HT1080 (cell line): ENCODE results near the gene AFF3. TPM values are rescaled to one million over a fixed set of nuclear protein-coding genes. Genes with fewer than 3 reads are reported as not detected.
"Not testable (repeated sequence)": the region's sequence is repeated elsewhere in the genome, so short reads cannot be mapped to it uniquely, and the experiment has no call there.

Source experiments
- DNase-seq: peaks from one replicate; pipeline ENCODE4 v3.0.0-alpha.2; 2015; ENCODE audit warnings: low read depth
- total RNA-seq: library from RNA; depleted of rRNA; stranded (reverse); fragments of >200 nt; shearing (Covaris generic); gene quantifications from 2 replicates; pipeline ENCODE4 v1.2.3, GENCODE V29; 2014

AFF3 gene
- total RNA-seq, 1 experiment from 2014 or later, result 9.3 TPM

DNA sequence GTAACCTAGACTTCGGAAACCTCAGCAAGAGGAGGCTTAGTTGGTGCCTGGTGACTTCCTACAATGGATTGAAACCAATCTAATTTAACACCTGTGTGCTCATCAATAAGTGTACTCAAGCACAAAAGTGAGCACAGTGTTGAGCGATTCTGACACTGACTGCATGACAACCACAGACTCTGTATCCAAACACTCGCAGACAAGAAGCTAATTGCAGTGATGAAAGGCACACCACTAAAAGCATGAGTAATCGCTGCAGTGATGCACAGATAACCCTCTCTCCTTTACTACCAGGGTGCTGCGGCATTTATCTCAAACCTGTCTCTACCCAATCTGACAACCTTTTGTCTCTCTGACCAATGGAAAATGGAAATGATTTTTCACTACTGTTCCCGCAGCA, 168.1 kb downstream of the AFF3 start:
- peak; percentile 77 for DNase-seq

DNA sequence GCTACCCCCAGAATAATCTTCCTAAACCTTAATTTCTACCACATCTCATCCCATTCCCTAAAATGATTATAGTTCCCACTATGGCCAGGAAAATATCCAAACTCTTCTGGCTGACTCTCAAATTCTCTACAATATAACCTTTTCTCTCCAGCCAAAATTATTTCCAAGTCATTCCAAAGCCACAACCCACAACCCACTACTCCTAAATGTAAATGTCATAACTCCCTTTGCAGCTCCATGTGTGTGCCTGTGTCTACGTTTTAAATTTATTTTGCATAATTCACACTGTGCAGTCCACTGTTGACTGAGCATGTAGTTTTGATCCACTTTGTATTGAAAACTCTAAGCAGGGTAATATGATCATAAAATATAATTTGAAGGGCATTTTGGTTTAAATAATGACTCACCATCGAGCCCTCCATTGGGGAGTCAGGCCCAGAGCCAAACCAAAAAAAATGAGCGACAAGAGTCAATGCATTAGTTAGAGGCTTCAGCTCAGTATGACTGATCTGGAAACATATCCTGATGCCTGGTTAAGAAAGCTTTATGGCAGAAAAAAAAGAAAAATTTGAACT, 171.0 kb downstream of the AFF3 start:
- peak; percentile 25 for DNase-seq

DNA sequence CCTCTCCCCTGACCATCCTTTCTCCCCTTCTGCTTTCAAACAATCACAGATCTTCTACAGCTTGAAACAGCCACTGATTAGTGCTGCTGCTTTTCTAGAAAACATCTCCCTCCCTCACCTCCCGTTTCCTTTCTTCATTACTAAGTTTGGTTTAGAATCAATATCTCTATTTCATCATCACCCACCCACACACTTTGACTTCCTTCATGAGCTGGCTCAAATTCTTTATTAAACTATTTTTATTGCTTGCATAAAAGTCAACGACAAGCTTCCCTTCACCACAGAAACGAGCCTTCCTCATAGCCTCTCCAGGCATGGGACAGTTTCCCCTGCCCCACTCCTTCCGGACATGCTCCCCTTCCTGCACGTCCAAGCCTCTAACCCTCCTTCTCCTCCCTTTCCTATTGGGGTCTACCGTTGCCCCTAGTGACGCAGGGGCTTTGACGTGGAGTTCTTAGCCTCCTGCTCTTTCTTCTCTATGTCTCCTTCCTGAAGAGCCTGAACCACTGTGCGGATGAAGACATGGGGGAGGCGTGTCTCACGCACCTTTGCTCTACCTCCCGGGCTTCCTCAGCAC, 172.0 kb downstream of the AFF3 start:
- no peak for DNase-seq

DNA sequence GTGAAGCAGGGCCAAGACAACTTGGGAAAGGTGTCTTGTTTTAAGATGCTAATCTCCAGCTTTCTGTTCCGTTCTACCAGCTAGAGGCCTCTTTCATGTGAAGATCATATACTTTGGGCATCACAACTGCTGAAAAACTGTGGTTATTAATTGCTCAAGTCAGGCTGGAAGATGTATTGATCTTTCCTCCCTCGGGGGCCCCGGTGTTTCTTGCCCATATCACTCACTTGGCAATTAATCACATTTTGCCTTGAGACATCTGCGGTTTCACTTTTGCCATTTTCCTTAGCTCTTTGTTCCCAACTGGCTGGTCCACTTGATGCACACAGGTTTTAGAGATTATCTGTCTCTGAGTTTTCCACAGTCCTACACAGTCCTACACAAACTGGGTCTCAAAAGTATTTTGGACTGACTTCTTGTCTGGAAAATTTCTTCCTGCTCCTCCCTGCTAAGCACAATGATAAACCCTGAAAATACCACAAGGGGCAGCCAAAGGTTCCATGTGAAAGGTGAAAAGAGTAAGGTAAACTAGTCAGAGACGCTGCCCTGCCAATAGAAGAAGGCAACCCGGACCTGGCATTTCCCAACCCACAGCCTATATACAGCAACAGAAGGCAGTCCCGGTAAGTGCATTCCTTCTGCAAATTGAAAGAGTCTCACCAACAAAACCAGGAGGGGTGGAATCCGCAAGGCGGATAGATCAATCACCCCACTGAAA, 181.0 kb downstream of the AFF3 start:
- DNase-seq, result no peak

DNA sequence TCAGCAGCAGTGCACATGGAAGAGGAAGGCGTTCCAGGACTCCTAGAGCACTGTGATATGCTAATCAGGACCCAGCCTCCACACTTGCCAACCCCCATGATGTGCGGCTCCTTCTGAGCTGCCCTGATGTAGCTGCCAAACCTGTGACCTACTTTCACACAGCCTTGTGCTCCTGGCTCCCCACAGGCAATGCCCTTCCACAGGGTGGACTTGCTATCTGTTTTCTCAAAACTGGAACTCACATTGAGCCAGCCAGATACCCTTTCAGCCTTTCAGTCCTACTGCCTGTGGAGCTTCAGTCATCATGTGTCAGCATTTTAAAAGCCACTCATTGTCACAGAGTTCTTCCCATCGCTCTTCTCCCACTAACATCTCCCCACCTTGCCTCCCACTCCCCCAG, 181.6 kb downstream of the AFF3 start:
- no peak for DNase-seq

DNA sequence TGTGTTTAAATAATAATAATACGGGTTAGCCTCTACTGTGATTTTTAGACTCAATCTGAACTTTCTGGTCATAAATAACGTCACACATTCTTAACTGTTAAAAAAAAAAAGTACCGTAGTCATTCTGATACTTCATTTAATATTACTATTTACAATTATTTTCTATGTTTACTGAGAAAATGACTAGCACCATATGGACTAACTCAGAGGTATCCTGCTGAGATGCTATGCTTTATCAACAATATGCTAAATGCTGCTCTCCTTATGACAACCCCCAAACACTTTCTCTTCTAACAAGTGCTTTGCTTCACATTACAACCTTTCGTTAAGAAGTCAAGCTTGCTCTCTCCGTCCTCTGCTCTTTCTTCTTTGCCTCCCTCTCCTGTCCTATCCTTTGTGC, 182.1 kb downstream of the AFF3 start:
- no peak for DNase-seq

DNA sequence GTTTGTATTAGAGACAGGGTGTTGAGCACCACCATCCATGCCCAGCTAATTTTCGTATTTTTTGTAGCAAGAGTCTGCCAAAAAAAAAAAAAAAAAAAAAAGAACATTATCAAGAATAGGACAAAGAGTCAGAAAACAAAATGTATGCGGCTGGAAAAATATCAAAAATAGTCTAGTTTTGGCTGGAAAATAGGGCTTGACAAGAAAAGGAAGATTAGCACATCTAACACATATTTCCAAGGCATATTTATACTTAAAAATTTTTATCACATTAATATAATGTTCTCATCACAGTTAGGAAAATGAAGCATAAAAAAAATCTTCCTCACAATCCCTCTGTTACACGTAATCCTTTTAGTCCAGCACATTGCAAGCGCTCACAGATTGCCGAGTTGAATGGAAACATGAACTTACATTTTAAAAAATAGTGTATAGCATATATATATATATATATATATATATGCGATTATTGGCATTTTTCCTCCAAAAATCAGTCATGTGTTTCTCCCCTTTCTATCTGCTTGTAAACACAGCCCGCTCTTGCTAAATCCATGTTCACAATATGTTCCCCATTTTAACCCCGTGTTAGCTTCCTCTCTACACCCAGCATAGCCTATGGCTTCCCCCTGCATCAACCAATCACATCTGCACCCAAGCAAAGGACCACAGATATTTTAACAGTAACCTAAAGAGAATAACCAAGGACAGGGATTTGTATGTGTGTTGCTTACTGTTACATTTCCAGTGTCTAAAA, 183.0 kb downstream of the AFF3 start:
- no peak for DNase-seq

DNA sequence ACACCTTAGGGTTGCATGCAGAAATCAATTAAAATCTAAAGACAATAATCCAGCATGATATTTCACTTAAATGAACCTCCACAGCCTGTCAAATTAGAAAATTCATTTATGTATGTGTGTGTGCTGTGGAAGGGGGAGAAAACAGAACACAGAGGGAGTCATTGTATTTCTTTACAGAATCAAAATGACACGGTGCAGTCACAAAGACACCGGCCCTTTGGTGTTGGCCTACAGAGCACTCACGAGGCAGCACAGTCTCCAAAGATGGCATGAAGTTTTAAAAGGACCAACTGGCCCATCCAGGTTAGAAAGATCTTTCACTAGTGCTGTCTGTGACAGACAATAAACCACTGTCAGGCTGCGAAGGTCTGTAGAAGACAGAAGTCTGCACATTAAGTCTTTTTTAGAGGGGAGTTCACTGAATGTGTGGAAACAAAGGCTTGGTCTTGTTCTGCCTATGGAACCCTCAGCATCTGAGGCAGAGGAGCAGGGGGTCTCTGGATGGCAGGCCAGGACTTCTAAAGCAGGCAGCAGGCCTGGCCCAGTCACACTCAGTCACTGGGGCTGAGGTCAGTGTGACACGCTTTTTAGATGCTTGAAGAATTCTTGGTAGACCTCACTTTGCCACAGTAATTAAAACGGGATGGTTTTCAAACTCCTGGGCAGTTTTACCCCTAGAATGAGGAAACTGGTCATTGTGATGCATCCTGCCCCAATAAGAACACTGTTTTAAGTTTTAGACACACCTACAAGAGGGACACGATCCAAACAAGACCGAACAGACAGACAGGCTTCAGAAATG, 184.9 kb downstream of the AFF3 start:
- DNase-seq, result no peak

DNA sequence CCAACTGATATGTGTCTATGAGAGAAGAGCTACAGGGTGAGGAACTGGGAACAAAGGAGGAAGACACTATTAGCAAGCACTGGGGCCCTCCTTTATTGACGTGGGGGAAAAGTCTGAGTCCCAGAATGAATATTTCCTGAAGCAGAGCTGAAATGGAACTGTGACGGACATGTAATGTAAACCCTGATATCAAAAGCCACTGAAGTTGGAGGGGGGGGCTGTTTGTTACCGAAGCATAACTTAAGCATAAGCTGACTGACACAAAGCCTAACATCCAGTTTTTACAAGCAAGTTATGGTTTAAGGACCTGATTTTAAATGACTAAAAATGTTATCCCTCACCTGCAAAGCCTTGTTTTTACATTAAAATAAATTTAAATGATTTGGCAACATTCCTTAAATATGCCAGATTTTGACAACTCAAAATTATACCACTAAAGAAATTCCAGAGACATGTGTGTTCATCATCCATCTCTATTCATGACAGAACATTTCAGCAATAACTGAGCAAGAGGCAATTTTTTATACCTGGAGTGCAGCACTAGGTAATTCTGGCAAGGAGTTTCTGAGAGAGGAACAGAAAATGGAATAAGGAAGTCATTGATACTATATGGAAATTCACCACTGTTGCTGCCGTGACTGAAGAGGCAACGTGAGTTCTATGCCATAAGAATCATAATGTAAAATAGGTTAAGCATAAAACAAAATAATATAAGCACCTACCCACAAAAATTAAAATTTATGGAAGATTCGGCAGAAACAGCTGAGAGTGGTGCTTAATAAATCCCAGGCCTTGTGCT, 186.0 kb downstream of the AFF3 start:
- no peak for DNase-seq

DNA sequence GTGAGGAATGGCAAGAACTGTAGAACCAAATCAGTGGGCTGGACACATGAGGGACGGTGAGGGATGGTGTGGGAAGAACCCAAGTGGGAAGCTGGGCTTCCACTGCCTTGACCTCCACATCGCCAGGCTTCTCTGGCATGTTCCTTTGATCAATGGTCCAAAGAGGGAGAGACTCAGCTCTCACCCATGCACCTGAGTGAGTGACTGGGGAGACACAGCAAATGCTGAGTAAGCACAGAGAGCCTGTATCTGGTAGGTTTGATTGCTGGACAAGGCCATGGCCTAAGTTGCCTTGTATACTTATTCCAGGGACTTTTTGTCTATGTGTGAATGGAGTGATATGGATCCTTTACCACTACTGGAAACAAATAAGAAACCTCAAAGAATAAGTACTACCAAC, 188.6 kb downstream of the AFF3 start:
- DNase-seq, result no peak

DNA sequence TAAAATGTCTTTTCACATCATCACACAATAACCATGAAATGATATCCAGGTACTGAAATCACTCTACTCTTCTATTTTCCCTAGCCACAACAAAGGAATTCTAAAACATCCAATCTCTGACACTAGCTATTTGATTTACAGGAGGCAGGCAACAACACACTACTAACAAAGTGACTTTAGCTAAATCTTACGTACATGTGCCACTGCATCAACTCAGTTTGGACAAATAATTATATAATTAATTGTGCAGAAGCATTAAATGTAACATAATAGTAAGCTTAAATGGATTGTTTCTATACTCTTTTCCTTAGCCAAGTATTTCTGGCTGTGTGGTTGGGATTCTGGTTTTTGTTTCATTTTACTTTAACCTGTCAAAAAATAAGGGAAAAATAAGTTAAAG, 192.4 kb downstream of the AFF3 start:
- DNase-seq, result no peak

DNA sequence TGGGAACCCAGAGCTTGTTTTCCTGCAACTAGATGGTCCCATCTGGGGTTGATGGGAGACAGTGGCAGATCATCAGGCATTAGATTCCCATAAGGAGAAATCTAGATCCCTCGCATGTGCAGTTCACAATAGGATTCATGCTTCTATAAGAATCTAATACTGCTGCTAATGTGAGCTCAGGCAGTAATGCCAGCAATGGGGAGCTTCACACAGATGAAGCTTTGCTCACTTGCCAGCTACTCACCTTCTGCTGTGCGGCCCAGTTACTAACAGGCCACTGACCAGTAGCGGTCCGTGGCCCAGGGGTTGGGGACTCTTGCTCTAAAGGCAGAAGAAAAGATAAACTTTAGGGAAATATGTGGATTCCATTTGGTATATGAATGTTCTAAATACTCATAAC, 192.9 kb downstream of the AFF3 start:
- no peak for DNase-seq

DNA sequence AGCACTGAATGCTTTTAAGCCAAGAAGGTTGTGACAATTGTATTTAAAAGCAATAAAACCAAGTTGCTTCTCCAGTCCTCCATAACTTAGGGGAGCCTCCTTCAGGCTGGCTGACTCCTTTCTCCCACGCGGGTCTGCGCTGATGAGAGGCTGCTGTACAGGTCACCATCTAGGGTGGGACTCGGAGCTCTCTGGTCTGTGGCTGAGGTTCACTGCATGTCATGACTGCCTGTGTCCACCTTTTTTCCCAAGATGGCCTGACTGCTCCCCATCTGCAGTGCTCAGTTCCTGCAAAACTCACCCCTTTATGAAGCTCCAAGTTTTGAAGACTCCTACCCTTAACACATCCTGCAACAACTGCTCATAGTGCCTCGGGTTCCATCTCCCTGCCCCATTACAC, 194.4 kb downstream of the AFF3 start:
- DNase-seq, result no peak

DNA sequence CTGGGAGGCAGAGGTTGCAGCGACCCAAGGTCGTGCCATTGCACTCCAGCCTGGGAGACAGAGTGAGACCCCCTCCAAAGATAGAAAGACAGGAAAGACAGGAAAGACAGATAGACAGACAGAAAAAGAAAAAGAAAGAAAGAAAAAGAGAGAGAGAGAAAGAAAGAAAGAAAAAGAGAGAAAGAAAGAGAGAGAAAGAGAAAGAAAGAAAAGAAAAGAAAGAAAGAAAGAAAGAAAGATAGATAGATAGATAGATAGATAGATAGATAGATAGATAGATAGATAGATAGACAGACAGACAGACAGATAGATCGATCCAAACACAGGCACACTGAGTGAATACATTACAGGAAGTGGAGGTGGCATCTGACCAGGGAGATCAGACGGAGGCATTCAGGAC, 195.0 kb downstream of the AFF3 start:
- not testable (repeated sequence) for DNase-seq

DNA sequence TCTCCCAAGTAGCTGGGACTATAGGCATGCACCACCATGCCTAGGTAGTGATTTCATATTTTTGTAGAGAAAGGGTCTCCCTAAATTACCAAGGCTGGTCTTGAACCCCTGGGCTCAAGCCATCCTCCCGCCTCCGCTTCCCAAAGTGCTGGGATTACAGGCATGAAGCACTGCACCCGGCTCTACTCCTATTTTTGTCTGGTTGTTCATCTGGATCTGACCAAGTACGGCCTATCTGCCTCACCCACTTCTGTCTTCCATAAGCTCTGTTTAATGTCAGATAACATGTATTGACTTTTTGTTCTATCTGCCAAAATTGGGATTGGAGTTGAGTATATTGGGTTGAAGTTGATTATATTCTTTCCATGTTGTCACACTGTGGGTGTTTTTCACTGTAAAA, 198.4 kb downstream of the AFF3 start:
- DNase-seq, result no peak

DNA sequence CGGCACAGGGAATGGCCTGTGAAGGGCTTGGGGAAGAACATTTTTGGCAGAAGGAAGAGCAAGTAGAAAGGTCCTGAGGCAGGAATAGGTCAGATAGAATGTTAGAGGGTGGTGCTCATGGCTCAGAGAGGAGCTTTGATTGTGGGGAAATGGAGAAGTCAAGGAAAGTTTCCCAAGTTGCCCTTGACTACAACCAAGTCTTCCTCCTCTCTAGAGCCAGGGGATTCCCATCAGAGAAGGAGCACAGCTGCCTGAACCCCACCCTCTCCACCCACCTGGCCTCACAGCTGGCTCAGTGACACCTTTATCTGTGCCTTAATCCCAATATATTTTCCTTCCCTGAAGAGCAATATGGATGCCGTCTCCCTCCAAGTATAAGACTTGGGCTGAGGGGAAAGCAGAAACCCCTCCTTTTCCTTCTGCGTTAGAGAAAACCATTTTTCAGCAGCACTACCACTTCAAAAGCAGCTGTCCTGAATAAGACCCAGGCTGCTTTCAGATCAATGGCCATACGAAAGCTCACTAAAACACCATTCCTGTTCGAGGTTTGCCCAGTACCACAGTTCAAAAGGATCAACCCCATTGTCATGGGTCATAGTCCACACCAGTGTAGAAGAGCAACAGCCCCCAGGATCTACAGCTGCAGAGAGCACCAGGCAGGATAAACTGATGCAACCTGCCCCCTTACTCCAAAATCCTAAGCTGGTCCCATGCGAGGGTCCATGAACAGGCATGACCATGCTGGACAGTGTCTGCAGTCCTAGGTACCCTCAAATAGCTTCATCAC, 199.6 kb downstream of the AFF3 start:
- DNase-seq, result no peak

DNA sequence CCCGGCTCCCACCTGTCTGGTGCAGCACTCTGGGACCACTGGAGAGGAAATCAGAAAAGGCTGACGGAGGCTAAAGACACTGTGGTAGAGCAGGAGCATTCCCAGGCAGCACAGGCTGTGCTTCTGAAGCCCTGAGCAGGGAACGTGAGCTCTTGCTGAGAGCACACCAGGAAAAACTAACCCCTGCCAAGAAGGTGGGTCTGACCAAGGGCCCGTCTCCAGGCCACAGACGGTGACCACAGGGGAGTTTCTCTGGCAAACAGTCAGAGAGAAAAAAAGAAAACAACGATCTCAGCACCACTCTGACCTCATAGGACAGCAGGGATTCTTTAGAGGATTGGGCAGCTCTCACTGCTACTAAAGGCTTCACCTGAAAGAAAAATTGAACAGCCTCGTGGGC, 201.4 kb downstream of the AFF3 start:
- peak; percentile 57 for DNase-seq

DNA sequence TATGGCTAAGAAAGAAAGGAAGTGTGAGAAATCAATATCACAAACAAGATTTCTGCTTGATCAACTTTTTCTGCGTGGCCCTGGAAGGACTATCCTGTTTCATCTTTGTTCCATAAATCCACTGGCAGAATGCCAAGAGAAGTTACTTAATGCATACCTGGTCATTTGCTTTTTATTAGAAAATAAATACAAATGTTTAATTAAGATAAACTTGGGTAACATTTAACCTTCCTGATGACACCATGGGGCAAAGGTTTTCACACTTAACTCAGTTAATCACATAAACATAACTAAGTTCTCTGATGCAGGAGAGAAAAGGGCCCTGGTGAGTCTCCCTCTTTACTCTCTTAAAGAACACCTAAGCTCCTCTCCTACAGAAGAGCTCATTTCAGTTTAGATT, 203.3 kb downstream of the AFF3 start:
- no peak for DNase-seq

DNA sequence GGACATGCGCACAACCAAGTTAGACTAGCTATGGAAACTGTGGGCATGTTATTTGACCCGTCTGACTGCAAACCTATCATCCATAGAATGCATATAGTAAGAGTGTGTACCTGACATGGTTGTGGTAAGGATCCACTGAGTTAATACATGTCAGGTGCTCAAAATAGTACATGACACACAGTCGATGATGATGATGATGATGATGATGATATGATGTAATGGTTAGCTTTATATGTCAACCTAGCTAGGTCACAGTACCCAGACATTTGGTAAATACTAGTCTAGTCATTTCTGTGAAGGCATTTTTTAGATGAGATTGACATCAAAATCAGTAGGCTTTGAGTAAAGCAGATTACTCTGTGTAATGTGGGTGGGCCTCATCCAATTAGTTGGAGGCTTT, 204.1 kb downstream of the AFF3 start:
- no peak for DNase-seq

DNA sequence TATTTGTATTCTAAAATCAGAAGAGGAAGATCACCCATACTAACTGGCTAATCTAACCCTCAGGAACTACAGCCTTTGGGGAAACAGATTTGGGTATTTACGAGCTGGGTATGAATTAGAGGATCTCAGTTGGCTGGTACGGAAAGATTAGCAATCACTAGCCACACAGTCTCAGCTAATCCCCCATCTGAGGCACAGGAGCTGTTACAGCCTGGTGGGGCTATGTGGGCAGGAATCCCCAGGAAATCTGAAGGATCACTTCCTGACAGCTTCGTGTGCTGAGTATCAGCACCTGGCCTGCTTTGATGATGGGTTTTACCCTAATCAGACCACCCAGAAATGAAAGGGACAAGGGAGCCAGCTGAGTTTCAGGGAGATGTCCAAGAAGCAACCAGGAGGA, 206.3 kb downstream of the AFF3 start:
- DNase-seq, result no peak
